ENCODE measurements around the gene CHD9NB.

Gene CHD9NB

GRCh38 chr16:53043986-53044601, 8.6 kb downstream of the CHD9NB start:
- H3K4me3 ChIP-seq (ENCODE audit: low read depth, low read length), result no peak overlapping the region
- CTCF ChIA-PET, result no interaction called here
- no peaks in the 10 kb centered on the region for H3K4me1 ChIP-seq (ENCODE audit: control insufficient read depth, insufficient read depth, low read length)
- no peaks in the 10 kb centered on the region for H3K9me3 ChIP-seq (ENCODE audit: control insufficient read depth, insufficient read depth, low read depth, low read length)
- TF ChIP-seq ZIC2 (tag by site-specific recombination; IDR thresholded peaks at IDR 0.05) (peak; percentile 46; the same call in 1 of the 2 replicates), ZNF26 (tag by site-specific recombination; IDR thresholded peaks at IDR 0.05) (no peak)
- H3K36me3 ChIP-seq (ENCODE audit: control insufficient read depth in 2 of 2, insufficient read depth in 1 of 2, low read length in 2 of 2), result no peaks in the 10 kb centered on the region
- H3K27ac ChIP-seq (ENCODE audit: extremely low read depth, low read depth, low read length), result no peak overlapping the region
- POLR2A ChIA-PET, result interaction anchor here (1.3 kb wide), 1 partner anchor 47 kb away, joined by 3 read pairs; no protein-coding TSS in a partner anchor

- no peak overlapping the region for H3K27ac ChIP-seq (ENCODE audit: extremely low read depth, low read depth, low read length)
- H3K4me1 ChIP-seq (ENCODE audit: control insufficient read depth, insufficient read depth, low read length), result no peaks in the 10 kb centered on the region
- no peaks in the 10 kb centered on the region for H3K9me3 ChIP-seq (ENCODE audit: control insufficient read depth, insufficient read depth, low read depth, low read length)
- H3K4me3 ChIP-seq (ENCODE audit: low read depth, low read length), result no peak overlapping the region
- CTCF ChIA-PET, result no interaction called here
- no peak for TF ChIP-seq ZNF37A (tag by site-specific recombination; IDR thresholded peaks at IDR 0.05)
- no peak for TF ChIP-seq ZNF169 (tag by site-specific recombination; IDR thresholded peaks at IDR 0.05)
- no peak for TF ChIP-seq ATF2 (tag by site-specific recombination; IDR thresholded peaks at IDR 0.05; ENCODE audit: low read depth)
- no peak for TF ChIP-seq ZNF112 (tag by site-specific recombination; IDR thresholded peaks at IDR 0.05)
- TF ChIP-seq YY1 (tag by site-specific recombination; IDR thresholded peaks at IDR 0.05), result no peak
- TF ChIP-seq HOXA7 (CRISPR knock-in tag; IDR thresholded peaks at IDR 0.05; ENCODE audit: borderline replicate concordance), result no peak
- TF ChIP-seq ZNF670 (tag by site-specific recombination; IDR thresholded peaks at IDR 0.05; ENCODE audit: low read depth), result no peak
- TF ChIP-seq ZNF544 (tag by site-specific recombination; IDR thresholded peaks at IDR 0.05), result no peak
- no peak for TF ChIP-seq ZNF792 (tag by site-specific recombination; IDR thresholded peaks at IDR 0.05)
- no peak for TF ChIP-seq ZNF423 (tag by site-specific recombination; IDR thresholded peaks at IDR 0.05)
- TF ChIP-seq ZNF701 (tag by site-specific recombination; IDR thresholded peaks at IDR 0.05), result no peak
- TF ChIP-seq BCL11B (tag by site-specific recombination; IDR thresholded peaks at IDR 0.05; ENCODE audit: low read depth), result no peak
- TF ChIP-seq ZNF561 (tag by site-specific recombination; IDR thresholded peaks at IDR 0.05; ENCODE audit: borderline replicate concordance), result no peak
- no peaks in the 10 kb centered on the region for H3K36me3 ChIP-seq (ENCODE audit: control insufficient read depth in 2 of 2, insufficient read depth in 1 of 2, low read length in 2 of 2)
- POLR2A ChIA-PET, result no interaction called here
Observed at GRCh38 chr16:53043428-53043831, 9.3 kb downstream of the CHD9NB start.

- Histone ChIP-seq H3K36me3 (ENCODE audit: control insufficient read depth in 2 of 2, insufficient read depth in 1 of 2, low read length in 2 of 2) (no peaks in the 10 kb centered on the region), H3K4me3 (ENCODE audit: low read depth, low read length) (no peak overlapping the region), H3K27ac (ENCODE audit: extremely low read depth, low read depth, low read length) (no peak overlapping the region), H3K4me1 (ENCODE audit: control insufficient read depth, insufficient read depth, low read length) (no peaks in the 10 kb centered on the region), H3K9me3 (ENCODE audit: control insufficient read depth, insufficient read depth, low read depth, low read length) (no peaks in the 10 kb centered on the region)
- ChIA-PET CTCF (no interaction called here), POLR2A (interaction anchor here (0.6 kb wide), 1 partner anchor 33 kb away, joined by 4 read pairs; no protein-coding TSS in a partner anchor)
- TF ChIP-seq ZNF658 (tag by site-specific recombination; IDR thresholded peaks at IDR 0.05), result 0 out of 2 replicates have a peak, but pooled peaks have one; percentile 34
- no peak for TF ChIP-seq ZNF311 (tag by site-specific recombination; IDR thresholded peaks at IDR 0.05; ENCODE audit: borderline replicate concordance)
- TF ChIP-seq ZXDB (tag by site-specific recombination; IDR thresholded peaks at IDR 0.05), result no peak
- no peak for TF ChIP-seq ZNF341 (tag by site-specific recombination; IDR thresholded peaks at IDR 0.05; ENCODE audit: low read depth)
- no peak for TF ChIP-seq ZNF660 (tag by site-specific recombination; IDR thresholded peaks at IDR 0.05)
- TF ChIP-seq ZNF76 (tag by site-specific recombination; IDR thresholded peaks at IDR 0.05; ENCODE audit: borderline replicate concordance, low read depth), result no peak
- TF ChIP-seq OSR2 (tag by site-specific recombination; IDR thresholded peaks at IDR 0.05), result no peak
- TF ChIP-seq ZNF140 (tag by site-specific recombination; IDR thresholded peaks at IDR 0.05), result no peak
- TF ChIP-seq ZNF398 (tag by site-specific recombination; IDR thresholded peaks at IDR 0.05), result peak; percentile 80
- peak; percentile 39; the same call in 1 of the 2 replicates for TF ChIP-seq ZNF157 (tag by site-specific recombination; IDR thresholded peaks at IDR 0.05)
- no peak for TF ChIP-seq GFI1B (tag by site-specific recombination; IDR thresholded peaks at IDR 0.05)
- TF ChIP-seq ZNF274 (IDR thresholded peaks at IDR 0.05; ENCODE audit: low read length), result no peak
- TF ChIP-seq ZNF274 (tag by site-specific recombination; IDR thresholded peaks at IDR 0.05; ENCODE audit: borderline replicate concordance), result no peak
- no peak for TF ChIP-seq ZNF48 (tag by site-specific recombination; IDR thresholded peaks at IDR 0.05)
- no peak for TF ChIP-seq ZNF768 (tag by site-specific recombination; IDR thresholded peaks at IDR 0.05)
Observed at GRCh38 chr16:53042235-53042701, 10.4 kb downstream of the CHD9NB start.

Measured in HEK293 (cell line).